ENCODE data around the gene NDUFB10. TPM values are rescaled to one million over a fixed set of nuclear protein-coding genes. Genes with fewer than 3 reads are reported as not detected.
"Not testable (repeated sequence)": the region's sequence is repeated elsewhere in the genome, so short reads cannot be mapped to it uniquely, and the experiment has no call there.

NDUFB10 gene
- total RNA-seq, 1 donor from 2014 or later = 132 TPM

DNA sequence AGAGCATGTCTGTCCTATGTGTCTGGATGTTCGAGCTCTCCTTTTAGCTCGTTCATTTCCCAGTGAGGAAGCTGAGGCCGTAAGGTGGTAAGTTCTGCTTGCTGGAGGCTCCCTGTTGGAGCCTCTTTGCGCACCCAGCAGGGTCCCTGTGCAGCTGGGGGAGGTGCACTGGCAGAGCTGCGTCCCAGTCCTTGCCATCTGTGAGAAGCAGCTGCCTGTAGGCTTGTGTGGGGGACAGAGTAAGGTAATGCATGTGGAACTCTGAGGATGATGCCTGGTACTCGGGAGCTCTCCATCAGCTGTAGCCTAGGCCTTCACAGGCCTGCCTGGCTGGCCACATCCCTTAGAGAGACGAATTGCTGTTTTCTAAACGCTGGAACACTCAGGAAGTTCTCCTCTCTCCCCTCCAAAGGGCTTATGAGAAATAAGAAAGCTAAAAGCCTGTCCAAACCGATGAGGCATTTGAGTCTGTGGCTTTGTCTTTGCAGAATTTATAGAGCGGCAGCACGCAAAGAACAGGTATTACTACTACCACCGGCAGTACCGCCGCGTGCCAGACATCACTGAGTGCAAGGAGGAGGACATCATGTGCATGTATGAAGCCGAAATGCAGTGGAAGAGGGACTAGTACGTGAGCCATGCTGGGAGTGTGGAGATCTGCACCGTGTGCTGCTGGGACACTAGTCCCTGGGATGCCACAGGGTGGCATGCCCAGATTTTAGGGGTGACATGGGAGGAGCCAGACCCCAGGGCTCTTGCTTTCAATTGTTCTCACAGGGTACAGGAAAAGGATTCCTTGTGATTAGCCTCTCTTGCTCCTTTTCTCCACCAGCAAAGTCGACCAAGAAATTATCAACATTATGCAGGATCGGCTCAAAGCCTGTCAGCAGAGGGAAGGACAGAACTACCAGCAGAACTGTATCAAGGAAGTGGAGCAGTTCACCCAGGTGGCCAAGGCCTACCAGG is 1.6 kb downstream of the NDUFB10 start:
- Mint-ChIP-seq H3K27me3 (ENCODE audit: low read depth) (no peaks in the 10 kb centered on the region), H3K36me3 (ENCODE audit: low read depth) (peaks cover 56% of the 10 kb centered on the region), H3K27ac (peak overlapping the region; percentile 89), H3K4me3 (ENCODE audit: low read depth) (peak overlapping the region; percentile 95), H3K9me3 (no peaks in the 10 kb centered on the region), H3K4me1 (ENCODE audit: low read depth) (peaks cover 32% of the 10 kb centered on the region)
- no peak for DNase-seq (ENCODE audit: low spot score)
- intact Hi-C loops (cut with micrococcal nuclease) = no loop called here

DNA sequence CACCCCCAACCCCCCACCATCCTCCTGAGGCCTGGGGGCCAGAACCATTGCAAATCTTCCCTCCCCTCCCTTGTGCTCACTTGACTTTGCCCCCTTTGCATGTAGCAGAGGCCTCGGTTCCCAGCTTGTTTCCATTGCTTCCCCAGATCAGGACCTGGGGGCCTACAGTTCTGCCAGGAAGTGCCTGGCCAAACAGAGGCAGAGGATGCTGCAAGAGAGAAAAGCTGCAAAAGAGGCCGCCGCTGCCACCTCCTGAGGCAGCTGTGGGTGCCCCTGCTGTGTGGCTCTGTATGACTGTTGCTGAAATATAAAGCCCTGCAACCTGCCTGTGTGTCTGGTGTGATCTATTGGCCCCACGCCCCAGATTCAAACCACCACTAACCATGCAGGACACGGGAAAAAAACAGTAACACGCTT is 2.3 kb downstream of the NDUFB10 start:
- Mint-ChIP-seq H3K27ac (peak overlapping the region; percentile 71), H3K36me3 (ENCODE audit: low read depth) (peaks cover 56% of the 10 kb centered on the region), H3K9me3 (no peaks in the 10 kb centered on the region), H3K27me3 (ENCODE audit: low read depth) (no peaks in the 10 kb centered on the region), H3K4me3 (ENCODE audit: low read depth) (peak overlapping the region; percentile 98), H3K4me1 (ENCODE audit: low read depth) (peaks cover 32% of the 10 kb centered on the region)
- DNase-seq (ENCODE audit: low spot score) = no peak
- intact Hi-C loops (cut with micrococcal nuclease) = no loop called here

GRCh38 chr16:1962161-1963153 is 3.1 kb downstream of the NDUFB10 start:
- peaks cover 56% of the 10 kb centered on the region for H3K36me3 Mint-ChIP-seq (ENCODE audit: low read depth)
- H3K27me3 Mint-ChIP-seq (ENCODE audit: low read depth); DNase-seq (ENCODE audit: low spot score); intact Hi-C loops (cut with micrococcal nuclease); H3K9me3 Mint-ChIP-seq: not testable (repeated sequence)
- H3K4me1 Mint-ChIP-seq (ENCODE audit: low read depth) = peaks cover 32% of the 10 kb centered on the region
- H3K4me3 Mint-ChIP-seq (ENCODE audit: low read depth) = peak overlapping the region; percentile 98
- H3K27ac Mint-ChIP-seq = peak overlapping the region; percentile 71

- H3K4me1 Mint-ChIP-seq (ENCODE audit: low read depth) = peaks cover 32% of the 10 kb centered on the region
- H3K9me3 Mint-ChIP-seq = no peaks in the 10 kb centered on the region
- intact Hi-C loops (cut with micrococcal nuclease) = loop anchor here (2.0 kb wide), 2 partner anchors 27 to 181 kb away; partner anchors contain the start of genes NUBP2 and SPSB3
- no peak for DNase-seq (ENCODE audit: low spot score)
- peak overlapping the region; percentile 84 for H3K27ac Mint-ChIP-seq
- peak overlapping the region; percentile 98 for H3K4me3 Mint-ChIP-seq (ENCODE audit: low read depth)
- no peaks in the 10 kb centered on the region for H3K27me3 Mint-ChIP-seq (ENCODE audit: low read depth)
- peaks cover 56% of the 10 kb centered on the region for H3K36me3 Mint-ChIP-seq (ENCODE audit: low read depth)
Observed at GRCh38 chr16:1963806-1964505, 4.6 kb downstream of the NDUFB10 start.

DNA sequence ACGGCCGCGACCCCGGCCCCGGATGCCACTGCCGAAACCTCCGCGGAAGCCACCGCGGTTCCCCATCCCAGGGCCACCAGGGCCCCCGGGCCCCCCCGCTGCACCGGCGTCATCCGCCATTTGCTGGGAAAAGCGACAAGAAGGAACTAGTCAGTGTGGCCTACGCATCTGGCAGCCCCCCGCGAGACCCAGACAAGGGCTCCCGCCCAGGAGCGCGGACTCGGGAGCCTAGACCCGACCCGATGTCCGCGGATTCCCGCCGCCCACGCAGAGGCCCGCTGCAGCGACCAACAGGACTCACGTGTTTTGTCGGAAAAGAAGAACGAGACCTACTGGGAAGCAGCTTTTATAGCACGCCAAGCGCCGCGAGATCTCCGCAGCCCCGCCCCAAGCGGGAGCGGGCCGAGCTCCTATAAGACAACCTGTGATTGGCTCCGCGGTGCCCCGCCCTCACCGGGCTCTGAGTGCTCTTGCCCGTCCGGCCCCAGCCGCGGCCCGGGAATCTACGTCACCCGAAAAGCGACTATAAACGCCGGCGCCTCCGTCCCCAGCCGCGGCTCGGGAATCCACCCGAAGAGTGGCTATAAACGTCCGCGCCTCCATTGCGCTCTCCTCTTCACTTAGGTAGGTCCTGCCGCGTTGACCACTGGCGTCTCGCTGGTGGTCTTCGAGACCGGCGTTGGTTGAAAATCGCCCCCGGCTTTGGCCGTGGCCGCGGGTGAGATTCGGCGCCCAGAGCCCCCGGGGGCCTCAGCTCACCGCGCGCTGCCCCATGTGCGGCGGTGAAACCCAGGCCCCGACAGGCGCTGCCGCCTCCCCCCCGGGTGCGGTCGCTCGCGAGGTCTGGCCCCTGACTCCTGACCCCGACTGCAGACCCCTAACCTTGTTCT is 5.4 kb downstream of the NDUFB10 start, which contains the start of gene RPS2:
Gene RPS2 (minus strand): TSS at position 321 of the 890 bp plus-strand sequence. CDS start 201 bp downstream, at position 120.
- peak; percentile 99 for DNase-seq (ENCODE audit: low spot score)
- peaks cover 30% of the 10 kb centered on the region for H3K4me1 Mint-ChIP-seq (ENCODE audit: low read depth)
- H3K27me3 Mint-ChIP-seq (ENCODE audit: low read depth) = no peaks in the 10 kb centered on the region
- intact Hi-C loops (cut with micrococcal nuclease) = loop anchor here (2.0 kb wide), 2 partner anchors 26 to 182 kb away; partner anchors contain the start of genes NUBP2 and SPSB3
- H3K4me3 Mint-ChIP-seq (ENCODE audit: low read depth) = peak within 1 kb of the TSS; percentile 98
- peak within 1 kb of the TSS; percentile 94 for H3K27ac Mint-ChIP-seq
- H3K36me3 Mint-ChIP-seq (ENCODE audit: low read depth) = peaks cover 55% of the 10 kb centered on the region
- H3K9me3 Mint-ChIP-seq = no peaks in the 10 kb centered on the region

DNA sequence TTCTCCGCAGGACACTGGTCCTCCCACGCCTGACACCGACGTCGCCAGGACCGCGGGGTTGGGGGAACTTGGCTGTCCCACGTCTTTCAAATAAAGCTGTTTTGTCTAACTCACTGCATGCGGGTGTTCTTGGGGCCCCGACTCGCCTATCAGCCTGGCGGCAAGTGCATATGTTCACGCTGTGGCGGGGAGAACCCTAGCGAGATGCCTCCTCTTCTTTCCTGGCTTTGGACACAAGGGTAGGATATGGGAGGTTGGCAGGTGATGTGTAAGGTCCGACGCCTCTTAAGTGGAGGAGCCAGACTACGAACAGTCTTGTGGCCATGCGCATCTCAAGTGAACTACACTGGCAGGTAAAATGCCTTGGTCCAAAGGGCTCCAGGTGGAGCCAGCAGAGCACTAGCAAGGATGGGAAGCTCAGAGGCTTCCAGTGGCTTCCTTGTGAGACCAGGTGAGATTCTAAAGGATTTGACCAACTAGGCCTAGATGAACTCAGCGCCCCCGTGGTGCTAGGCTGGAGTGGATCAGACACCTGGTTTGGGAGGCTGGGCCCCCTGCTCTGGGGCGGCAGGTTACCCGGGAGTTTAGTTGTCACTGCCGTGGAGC is 6.2 kb downstream of the NDUFB10 start:
- H3K36me3 Mint-ChIP-seq (ENCODE audit: low read depth) = peaks cover 48% of the 10 kb centered on the region
- H3K27me3 Mint-ChIP-seq (ENCODE audit: low read depth) = no peaks in the 10 kb centered on the region
- DNase-seq (ENCODE audit: low spot score) = no peak
- peak overlapping the region; percentile 98 for H3K4me3 Mint-ChIP-seq (ENCODE audit: low read depth)
- intact Hi-C loops (cut with micrococcal nuclease) = loop anchor here (2.0 kb wide), 2 partner anchors 25 to 183 kb away; partner anchors contain the start of genes NUBP2 and SPSB3
- peaks cover 30% of the 10 kb centered on the region for H3K4me1 Mint-ChIP-seq (ENCODE audit: low read depth)
- peak overlapping the region; percentile 94 for H3K27ac Mint-ChIP-seq
- no peaks in the 10 kb centered on the region for H3K9me3 Mint-ChIP-seq

DNA sequence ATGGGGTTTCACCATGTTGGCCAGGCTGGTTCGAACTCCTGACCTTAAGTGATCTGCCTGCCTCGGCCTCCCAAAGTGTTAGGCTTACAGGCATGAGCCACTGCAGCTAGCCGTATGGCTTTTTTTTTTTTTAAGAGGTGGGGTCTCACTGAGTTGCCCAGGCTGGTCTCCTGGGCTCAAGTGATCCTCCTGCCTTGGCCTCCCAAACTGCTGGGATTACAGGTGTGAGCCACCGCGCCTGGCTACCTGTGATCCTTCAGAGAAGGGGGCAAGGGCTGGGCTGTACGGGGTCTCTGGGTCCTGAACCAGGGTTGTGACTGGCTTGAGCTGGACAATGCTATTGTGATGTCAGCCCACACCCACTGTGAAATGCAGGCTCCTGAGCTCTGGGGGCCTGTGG is 7.1 kb downstream of the NDUFB10 start, which contains the start of gene RNF151:
Gene RNF151 (plus strand): TSS at position 397 of the 400 bp plus-strand sequence. CDS start 26 bp downstream, outside the sequence.
- Mint-ChIP-seq H3K4me1 (ENCODE audit: low read depth) (peaks cover 28% of the 10 kb centered on the region), H3K36me3 (ENCODE audit: low read depth) (peaks cover 39% of the 10 kb centered on the region), H3K9me3 (no peaks in the 10 kb centered on the region), H3K4me3 (ENCODE audit: low read depth) (peak within 1 kb of the TSS; percentile 98), H3K27me3 (ENCODE audit: low read depth) (no peaks in the 10 kb centered on the region), H3K27ac (peak within 1 kb of the TSS; percentile 94)
- DNase-seq (ENCODE audit: low spot score) = no peak
- intact Hi-C loops (cut with micrococcal nuclease) = no loop called here

GRCh38 chr16:1968146-1968953 is 9.0 kb downstream of the NDUFB10 start:
- H3K27ac Mint-ChIP-seq = no peak overlapping the region
- no peaks in the 10 kb centered on the region for H3K27me3 Mint-ChIP-seq (ENCODE audit: low read depth)
- intact Hi-C loops (cut with micrococcal nuclease) = no loop called here
- DNase-seq (ENCODE audit: low spot score) = no peak
- peaks cover 25% of the 10 kb centered on the region for H3K4me1 Mint-ChIP-seq (ENCODE audit: low read depth)
- H3K36me3 Mint-ChIP-seq (ENCODE audit: low read depth) = peaks cover 23% of the 10 kb centered on the region
- H3K4me3 Mint-ChIP-seq (ENCODE audit: low read depth) = no peak overlapping the region
- no peaks in the 10 kb centered on the region for H3K9me3 Mint-ChIP-seq

GRCh38 chr16:1971796-1972489 is 12.6 kb downstream of the NDUFB10 start, which contains the start of gene TBL3:
Gene TBL3 (plus strand): TSS chr16:1972053. CDS start chr16:1972165, 112 bp downstream.
- Mint-ChIP-seq H3K27me3 (ENCODE audit: low read depth) (no peaks in the 10 kb centered on the region), H3K4me1 (ENCODE audit: low read depth) (peaks cover 16% of the 10 kb centered on the region), H3K4me3 (ENCODE audit: low read depth) (peak within 1 kb of the TSS; percentile 91), H3K36me3 (ENCODE audit: low read depth) (peaks cover 15% of the 10 kb centered on the region), H3K9me3 (no peaks in the 10 kb centered on the region), H3K27ac (peak within 1 kb of the TSS; percentile 95)
- intact Hi-C loops (cut with micrococcal nuclease) = loop anchor here (1.0 kb wide), 1 partner anchor 10 kb away; no protein-coding TSS in a partner anchor
- DNase-seq (ENCODE audit: low spot score) = peak; percentile 96

- Mint-ChIP-seq H3K4me1 (ENCODE audit: low read depth) (peaks cover 16% of the 10 kb centered on the region), H3K4me3 (ENCODE audit: low read depth) (peak overlapping the region; percentile 91), H3K27me3 (ENCODE audit: low read depth) (no peaks in the 10 kb centered on the region), H3K27ac (peak overlapping the region; percentile 95), H3K36me3 (ENCODE audit: low read depth) (peaks cover 16% of the 10 kb centered on the region), H3K9me3 (no peaks in the 10 kb centered on the region)
- intact Hi-C loops (cut with micrococcal nuclease) = loop anchor here (1.0 kb wide), 1 partner anchor 10 kb away; no protein-coding TSS in a partner anchor
- DNase-seq (ENCODE audit: low spot score) = no peak
Observed at GRCh38 chr16:1972490-1972877, 13.1 kb downstream of the NDUFB10 start.
